Kidney glomerular epithelial cell (primary cell): ENCODE results near the gene RETREG2.

Experiments
- DNase-seq: peaks from one replicate; lab custom pipeline; 2025; lab: John Stamatoyannopoulos, UW

Gene RETREG2

DNA sequence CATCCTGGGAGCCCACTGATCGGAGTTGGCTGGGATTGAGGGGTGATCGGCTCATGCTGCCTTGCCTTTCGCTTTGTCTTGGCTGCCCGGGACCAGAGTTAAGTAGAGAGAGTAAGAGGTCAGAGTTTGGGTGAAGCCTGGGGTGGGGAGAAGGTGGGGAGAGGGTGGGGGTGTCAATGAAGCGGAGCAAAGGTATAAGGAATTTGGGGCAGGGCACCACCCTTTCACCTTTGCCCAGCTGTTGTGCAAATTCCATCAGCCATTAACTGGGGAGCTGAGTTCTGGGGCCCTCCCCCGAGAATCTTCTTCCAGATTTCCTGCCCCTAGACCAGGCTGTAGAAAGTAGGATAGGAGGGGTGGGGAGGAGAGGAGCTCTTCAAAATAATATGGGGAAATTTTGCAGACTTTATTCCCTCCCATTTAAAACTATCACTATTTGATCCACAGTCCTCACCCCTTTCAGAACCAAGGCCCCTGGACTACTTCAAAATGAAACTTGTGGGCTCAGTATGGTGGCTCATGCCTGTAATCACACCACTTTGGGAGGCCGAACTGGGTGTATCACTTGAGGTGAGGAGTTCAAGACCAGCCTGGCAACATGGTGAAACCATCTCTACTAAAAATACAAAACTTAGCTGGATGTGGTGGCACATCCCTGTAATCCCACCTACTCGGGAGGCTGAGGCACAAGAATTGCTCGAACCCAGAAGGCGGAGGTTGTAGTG is 8.0 kb upstream of the RETREG2 start, which contains the start of gene SLC23A3:
TSS of gene SLC23A3 (minus strand) at position 100 of the 725 bp plus-strand sequence. CDS start at position 55, 45 bp downstream.
- DNase-seq, result no peak

GRCh38 chr2:219171231-219171651 is 6.8 kb upstream of the RETREG2 start:
- peak; percentile 42 for DNase-seq

DNA sequence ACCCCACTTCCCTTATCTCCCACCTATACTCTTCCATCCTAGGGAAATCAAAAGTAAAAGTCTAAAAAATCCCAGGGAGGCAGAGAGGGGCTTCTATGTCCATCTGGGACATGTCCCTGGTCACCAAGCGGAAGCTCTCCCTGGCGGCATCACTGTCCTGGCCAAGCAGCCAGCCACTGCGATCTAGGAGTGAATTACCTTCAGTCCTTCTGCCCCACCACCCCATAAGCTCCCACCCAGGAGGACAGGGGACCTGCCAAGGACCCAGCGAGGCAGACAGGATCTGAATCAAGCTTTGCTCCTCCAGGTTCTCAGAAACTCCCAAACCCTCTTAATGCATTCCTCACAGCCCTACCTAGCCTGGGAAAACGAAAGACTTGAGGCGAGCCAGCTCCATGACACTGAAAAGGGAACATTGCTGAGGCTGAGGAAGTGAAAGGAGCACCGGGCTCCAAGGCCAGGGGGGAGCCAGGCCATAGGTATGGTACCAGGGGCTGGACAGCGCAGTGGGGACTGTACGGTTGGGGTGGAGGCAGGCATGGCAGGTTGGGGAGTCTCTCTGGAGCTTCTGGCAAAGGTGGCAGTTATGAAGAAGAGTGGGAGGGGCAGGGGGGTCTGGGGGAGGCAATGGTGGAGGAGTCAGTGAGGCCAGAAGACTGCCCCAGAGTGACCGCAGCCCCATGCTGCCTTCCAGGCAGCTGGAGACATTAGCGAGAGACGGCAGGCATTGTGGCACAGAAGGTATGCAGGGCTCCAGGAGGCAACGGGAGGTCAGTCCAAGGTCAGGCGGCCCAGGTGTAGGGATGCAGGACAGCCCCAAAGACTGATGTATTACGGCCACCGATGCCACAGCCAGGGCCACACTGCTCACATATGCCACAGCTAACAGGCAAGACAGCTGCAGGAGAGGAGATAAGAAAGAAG is 5.6 kb upstream of the RETREG2 start:
- DNase-seq, result no peak

GRCh38 chr2:219173176-219173575 is 4.9 kb upstream of the RETREG2 start:
- no peak for DNase-seq

DNA sequence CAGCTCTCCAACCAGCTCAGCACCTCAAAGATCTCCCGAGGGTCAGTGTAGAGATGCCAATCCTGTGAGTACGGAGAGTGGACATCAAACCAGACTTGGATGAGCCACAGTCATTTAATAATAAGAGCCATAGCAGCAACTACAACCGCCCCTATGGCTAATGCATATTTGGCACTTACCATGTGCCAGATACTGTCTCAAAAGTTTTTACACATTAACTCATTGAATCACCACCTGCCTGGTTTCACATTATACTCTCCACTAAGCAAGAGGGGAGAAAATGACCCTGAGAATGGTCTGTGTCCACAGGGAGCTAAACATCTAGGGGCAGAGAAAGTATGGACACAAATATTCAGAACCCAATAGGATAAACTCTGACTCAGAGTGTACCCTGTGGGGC is 3.9 kb upstream of the RETREG2 start:
- no peak for DNase-seq

GRCh38 chr2:219174801-219175200 is 3.3 kb upstream of the RETREG2 start:
- DNase-seq, result no peak

DNA sequence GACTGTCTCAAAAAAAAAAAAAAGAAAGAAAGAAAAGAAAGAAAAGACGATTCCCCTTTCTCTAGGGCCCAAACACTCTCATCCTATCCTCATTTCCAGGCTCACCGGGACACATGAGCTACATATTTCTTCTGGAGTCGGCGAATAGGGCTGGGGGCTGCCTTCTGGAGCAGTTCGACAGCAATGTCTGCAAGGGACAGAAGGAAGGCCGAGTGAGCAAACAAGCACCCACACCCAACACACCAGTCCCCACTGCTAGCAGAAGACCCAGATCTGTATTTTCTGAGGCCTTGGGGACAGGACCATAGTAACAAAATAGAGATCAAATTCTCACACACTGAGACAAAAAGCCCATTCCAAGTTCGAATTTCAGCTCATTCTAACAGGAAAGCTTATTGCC is 2.6 kb upstream of the RETREG2 start:
- no peak for DNase-seq

GRCh38 chr2:219175928-219176817 is 1.9 kb upstream of the RETREG2 start:
- peak; percentile 58 for DNase-seq

DNA sequence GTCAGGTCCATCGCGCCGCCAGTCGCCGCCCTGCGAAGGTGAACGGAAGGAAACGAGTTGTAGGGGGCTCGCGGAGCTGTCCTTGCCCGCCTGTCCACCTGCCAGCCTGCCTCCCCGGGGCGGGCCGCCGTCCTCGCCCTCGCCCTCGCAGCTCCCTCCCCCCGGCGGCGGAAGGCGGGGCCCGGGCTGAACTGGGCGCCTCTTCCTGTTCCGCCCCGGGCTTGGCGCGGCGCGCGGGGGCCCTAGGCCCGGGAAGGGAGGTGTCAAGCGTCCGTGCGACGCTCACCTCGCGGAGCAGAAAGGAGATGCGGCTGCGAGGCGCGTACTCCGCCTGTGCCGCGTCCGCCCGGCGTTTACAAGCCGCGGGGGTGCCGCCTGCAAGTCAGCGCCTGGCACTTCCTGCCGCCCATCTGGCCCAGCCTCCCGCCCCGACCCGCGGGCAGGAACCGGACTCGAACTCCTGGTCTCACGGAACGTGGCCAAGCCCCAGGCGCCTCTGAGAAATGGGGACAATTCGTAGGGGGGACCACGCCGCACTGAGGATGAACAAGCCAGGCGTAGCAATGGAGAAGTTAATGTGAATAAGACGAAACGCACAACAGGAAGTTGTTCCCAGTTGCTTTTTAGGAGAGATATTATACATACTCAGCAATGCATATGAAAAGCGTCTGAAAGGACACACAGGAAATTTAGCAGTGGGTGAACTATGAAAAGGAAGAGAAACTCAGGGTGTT is 1.1 kb upstream of the RETREG2 start, which contains the start of gene CNPPD1:
TSS of gene CNPPD1 (minus strand) at position 108 of the 734 bp plus-strand sequence. CDS start at position 11, 97 bp downstream.
- peak; percentile 80 for DNase-seq

DNA sequence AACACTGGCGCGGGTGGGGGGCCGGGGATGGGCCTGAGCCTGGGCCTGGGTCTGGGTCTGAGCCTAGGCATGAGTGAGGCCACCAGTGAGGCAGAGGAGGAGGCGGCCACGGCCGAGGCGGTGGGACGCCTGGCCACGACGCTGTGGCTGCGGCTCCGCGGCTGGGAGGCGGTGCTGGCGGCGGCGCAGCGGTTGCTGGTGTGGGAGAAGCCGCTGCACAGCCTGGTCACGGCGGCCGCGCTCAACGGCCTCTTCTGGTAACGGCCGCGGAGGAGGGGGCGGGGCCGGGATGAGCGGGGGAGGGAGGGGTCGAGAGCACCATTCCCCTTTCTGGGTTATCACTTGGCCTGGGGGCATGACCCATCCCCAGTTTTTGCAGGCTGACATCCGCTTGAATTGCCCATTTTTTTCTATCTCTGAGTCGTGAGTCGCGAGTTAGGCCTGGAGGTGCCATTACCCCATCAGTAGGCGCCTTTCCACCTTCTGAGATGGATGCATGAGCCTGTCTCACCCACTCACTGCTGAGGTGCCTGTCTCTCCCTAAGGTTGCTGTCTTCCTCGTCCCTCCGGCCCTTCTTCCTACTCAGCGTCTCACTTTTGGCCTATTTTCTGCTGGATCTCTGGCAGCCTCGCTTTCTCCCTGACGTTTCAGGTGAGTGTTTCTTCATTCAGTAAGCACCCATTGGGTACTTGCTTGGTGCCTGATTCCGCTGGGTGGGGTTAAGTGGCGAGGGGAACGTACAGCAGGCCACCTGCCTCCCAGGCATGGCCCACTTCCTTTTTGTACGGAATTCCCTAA is 501 bp downstream of the RETREG2 start:
- DNase-seq, result no peak

GRCh38 chr2:219179601-219180465 is 1.8 kb downstream of the RETREG2 start:
- no peak for DNase-seq

- DNase-seq, result no peak
These were observed 2.9 kb downstream of the RETREG2 start for GRCh38 chr2:219180961-219181360.

- DNase-seq, result no peak
These were observed 3.5 kb downstream of the RETREG2 start for GRCh38 chr2:219181531-219181930.

DNA sequence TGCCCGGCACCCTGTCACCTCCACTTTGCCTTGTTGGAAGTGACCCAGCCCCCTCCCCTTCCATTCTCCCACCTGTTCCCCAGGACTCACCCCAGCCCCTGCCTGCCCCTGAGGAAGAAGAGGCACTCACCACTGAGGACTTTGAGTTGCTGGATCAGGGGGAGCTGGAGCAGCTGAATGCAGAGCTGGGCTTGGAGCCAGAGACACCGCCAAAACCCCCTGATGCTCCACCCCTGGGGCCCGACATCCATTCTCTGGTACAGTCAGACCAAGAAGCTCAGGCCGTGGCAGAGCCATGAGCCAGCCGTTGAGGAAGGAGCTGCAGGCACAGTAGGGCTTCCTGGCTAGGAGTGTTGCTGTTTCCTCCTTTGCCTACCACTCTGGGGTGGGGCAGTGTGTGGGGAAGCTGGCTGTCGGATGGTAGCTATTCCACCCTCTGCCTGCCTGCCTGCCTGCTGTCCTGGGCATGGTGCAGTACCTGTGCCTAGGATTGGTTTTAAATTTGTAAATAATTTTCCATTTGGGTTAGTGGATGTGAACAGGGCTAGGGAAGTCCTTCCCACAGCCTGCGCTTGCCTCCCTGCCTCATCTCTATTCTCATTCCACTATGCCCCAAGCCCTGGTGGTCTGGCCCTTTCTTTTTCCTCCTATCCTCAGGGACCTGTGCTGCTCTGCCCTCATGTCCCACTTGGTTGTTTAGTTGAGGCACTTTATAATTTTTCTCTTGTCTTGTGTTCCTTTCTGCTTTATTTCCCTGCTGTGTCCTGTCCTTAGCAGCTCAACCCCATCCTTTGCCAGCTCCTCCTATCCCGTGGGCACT is 4.5 kb downstream of the RETREG2 start:
- DNase-seq, result no peak

DNA sequence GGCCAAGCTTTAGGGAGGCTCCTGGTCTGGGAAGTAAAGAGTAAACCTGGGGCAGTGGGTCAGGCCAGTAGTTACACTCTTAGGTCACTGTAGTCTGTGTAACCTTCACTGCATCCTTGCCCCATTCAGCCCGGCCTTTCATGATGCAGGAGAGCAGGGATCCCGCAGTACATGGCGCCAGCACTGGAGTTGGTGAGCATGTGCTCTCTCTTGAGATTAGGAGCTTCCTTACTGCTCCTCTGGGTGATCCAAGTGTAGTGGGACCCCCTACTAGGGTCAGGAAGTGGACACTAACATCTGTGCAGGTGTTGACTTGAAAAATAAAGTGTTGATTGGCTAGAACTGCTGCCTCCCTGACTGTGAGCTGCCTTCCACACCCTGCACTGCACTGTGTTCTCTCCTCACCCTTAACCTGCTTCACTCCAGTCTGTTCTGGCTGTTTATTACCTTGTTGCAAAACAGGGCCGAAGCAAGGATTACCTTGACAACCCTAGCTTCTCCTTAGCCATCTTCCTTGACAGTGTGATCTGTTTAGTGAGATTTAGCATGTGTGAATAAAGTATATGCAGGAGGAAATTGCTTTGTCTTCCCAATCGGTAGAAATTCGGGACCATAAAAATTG is 5.2 kb downstream of the RETREG2 start:
- DNase-seq, result no peak

- no peak for DNase-seq
These were observed 6.0 kb downstream of the RETREG2 start for GRCh38 chr2:219184121-219184520.

DNA sequence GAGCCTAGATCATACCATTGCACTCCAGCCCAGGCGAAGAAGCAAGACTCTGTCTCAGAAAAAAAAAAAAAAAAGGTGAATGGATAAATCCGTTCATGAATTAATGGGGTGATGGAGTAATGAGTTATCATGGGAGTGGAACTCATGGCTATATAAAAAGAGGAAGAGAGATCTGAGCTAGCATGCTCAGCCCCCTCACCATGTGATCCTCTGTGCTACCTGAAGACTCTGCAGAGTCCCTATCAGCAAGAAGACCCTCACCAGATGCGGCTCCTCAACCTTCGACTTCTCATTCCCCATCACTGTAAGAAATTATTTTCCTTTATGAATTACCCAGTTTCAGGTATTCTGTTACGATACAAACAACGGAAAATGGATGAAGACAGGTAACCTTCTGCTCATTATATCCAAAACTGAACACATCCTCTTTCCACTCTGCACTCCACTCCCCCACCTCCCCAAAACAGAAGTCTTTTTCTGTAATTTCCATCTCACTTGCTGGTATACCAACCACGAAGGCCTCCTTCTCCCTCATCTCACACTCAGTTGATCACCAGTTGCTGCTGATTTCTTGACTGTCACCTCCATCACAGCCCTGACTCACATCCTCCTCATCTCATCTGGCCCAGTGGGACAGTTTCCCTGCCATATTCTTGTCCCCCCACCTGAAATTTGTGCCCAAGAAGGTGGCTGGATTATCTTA is 8.8 kb downstream of the RETREG2 start:
- no peak for DNase-seq
